SK-N-SH treated with all-trans-retinoic acid at 6 μM for 48 hours (cell line): ENCODE results near the gene EXOSC1.

Experiments
- ARNTL ChIP-seq: fragments of 450-650 bp; formaldehyde crosslinking; IDR thresholded peaks from 2 replicates; pipeline ENCODE4 v1.5.0; 2020; ENCODE audit warnings: low read depth, mild to moderate bottlenecking, moderate library complexity, borderline replicate concordance
- GLIS3 ChIP-seq: fragments of 250-450 bp; sonication (Bioruptor Pico); IDR thresholded peaks from 2 replicates; pipeline ENCODE4 v1.5.0; 2020; ENCODE audit warnings: mild to moderate bottlenecking, moderate library complexity
- ZFP3 ChIP-seq: fragments of 250-450 bp; sonication (Bioruptor Pico); IDR thresholded peaks from 2 replicates; pipeline ENCODE4 v1.5.0; 2020; ENCODE audit warnings: mild to moderate bottlenecking, moderate library complexity

GRCh38 chr10:97407952-97408248, 37.9 kb downstream of the EXOSC1 start:
- TF ChIP-seq ARNTL (no peak), GLIS3 (CRISPR knock-in tag) (no peak), ZFP3 (CRISPR knock-in tag) (no peak)
